Body of pancreas (tissue), 4 donors: Measurements from ENCODE around the gene OOEP. TPM values are rescaled to one million over a fixed set of nuclear protein-coding genes. Genes with fewer than 3 reads are reported as not detected.

Source experiments
- ATAC-seq: fragments of 150-250 bp; one replicate; pipeline ENCODE4 v1.9.1; 2016
- DNase-seq, 4 donors: peaks; one replicate each; pipeline ENCODE4 v3.0.0-alpha.2; 2019
- H3K27ac ChIP-seq, 4 donors: fragments of 200-600 bp; sonication (generic); 1 replicate in 3 of 4; 2 replicates in 1 of 4; pipeline versions ENCODE4 v1.5.1 to v1.6.1; 2016 to 2019; ENCODE audit warnings: mild to moderate bottlenecking in 1 of 4, mixed read lengths in 1 of 4, moderate library complexity in 1 of 4
- H3K27me3 ChIP-seq, 2 donors: fragments of 200-600 bp; sonication (generic); one replicate each; pipeline ENCODE4 v1.6.0; 2016; ENCODE audit warnings: mild to moderate bottlenecking in 1 of 2
- H3K36me3 ChIP-seq, 2 donors: fragments of 200-600 bp; sonication (generic); replicated peaks in 1 of 2; 2 replicates each; pipeline ENCODE4 v1.5.1; 2016; ENCODE audit warnings: low read depth in 2 of 2; ENCODE audit not compliant: insufficient read depth in 1 of 2
- H3K4me1 ChIP-seq: fragments of 200-600 bp; sonication (generic); one replicate; pipeline ENCODE4 v1.6.0; 2016
- H3K4me3 ChIP-seq, 2 donors: fragments of 200-600 bp; sonication (generic); 1 replicate in 1 of 2; 2 replicates in 1 of 2; pipeline ENCODE4 v1.5.1; 2016 to 2019
- H3K9me3 ChIP-seq, 3 donors: fragments of 200-600 bp; sonication (generic); 1 replicate in 2 of 3; 2 replicates in 1 of 3; pipeline ENCODE4 v1.5.1; 2016
- POLR2A ChIP-seq, 3 donors: fragments of 450-650 bp; IDR thresholded peaks; one replicate each; pipeline ENCODE4 v1.6.1; 2016; ENCODE audit warnings: antibody characterized with exemption in 3 of 3, mild to moderate bottlenecking in 2 of 3
- WGBS, 2 donors: methylation state at CpG; one replicate each; pipeline ENCODE4 v1.1.5; 2017; 5-methylcytosine and 5-hydroxymethylcytosine counted together
- intact Hi-C: fragments of 100-400 bp; cut with DNase I; formaldehyde crosslinking; loops from one replicate; pipeline ENCODE4 v1.15.1; 2023
- total RNA-seq, 2 donors: library from RNA; depleted of rRNA; stranded (reverse); fragments of >200 nt; gene quantifications; one replicate each; pipeline ENCODE4 v1.1.0, GENCODE V29; 2016
- TF ChIP-seq, protein P1 (sequence below), 7 experiments: fragments of 450-650 bp in 4 of 7; fragments of 200-600 bp in 3 of 7; sonication (generic) in 3 of 7; IDR thresholded peaks; one replicate each; pipeline ENCODE4 v1.5.1; 2016 to 2019; ENCODE audit warnings: antibody characterized with exemption in 7 of 7

The OOEP gene
- total RNA-seq, 2 donors from 2014 or later, result not detected

- no peak for DNase-seq
- no peak overlapping the region for H3K27ac ChIP-seq
- H3K36me3 ChIP-seq, result no peaks in the 10 kb centered on the region
- no peaks in the 10 kb centered on the region for H3K27me3 ChIP-seq
- no peak overlapping the region for H3K4me3 ChIP-seq
- no peaks in the 10 kb centered on the region for H3K4me1 ChIP-seq
- WGBS, 2 donors, result 73 to 82% methylated on average over 2 of the region's 2 CpGs
- no peaks in the 10 kb centered on the region for H3K9me3 ChIP-seq
- ATAC-seq, result no peak
- intact Hi-C loops, result no loop called here
- no peak for TF ChIP-seq POLR2A (IDR thresholded peaks at IDR 0.05)
- TF ChIP-seq, protein P1, sequence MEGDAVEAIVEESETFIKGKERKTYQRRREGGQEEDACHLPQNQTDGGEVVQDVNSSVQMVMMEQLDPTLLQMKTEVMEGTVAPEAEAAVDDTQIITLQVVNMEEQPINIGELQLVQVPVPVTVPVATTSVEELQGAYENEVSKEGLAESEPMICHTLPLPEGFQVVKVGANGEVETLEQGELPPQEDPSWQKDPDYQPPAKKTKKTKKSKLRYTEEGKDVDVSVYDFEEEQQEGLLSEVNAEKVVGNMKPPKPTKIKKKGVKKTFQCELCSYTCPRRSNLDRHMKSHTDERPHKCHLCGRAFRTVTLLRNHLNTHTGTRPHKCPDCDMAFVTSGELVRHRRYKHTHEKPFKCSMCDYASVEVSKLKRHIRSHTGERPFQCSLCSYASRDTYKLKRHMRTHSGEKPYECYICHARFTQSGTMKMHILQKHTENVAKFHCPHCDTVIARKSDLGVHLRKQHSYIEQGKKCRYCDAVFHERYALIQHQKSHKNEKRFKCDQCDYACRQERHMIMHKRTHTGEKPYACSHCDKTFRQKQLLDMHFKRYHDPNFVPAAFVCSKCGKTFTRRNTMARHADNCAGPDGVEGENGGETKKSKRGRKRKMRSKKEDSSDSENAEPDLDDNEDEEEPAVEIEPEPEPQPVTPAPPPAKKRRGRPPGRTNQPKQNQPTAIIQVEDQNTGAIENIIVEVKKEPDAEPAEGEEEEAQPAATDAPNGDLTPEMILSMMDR (IDR thresholded peaks at IDR 0.05), result no peak
These were observed 22.0 kb upstream of the OOEP start for GRCh38 chr6:73391675-73392074.

DNA sequence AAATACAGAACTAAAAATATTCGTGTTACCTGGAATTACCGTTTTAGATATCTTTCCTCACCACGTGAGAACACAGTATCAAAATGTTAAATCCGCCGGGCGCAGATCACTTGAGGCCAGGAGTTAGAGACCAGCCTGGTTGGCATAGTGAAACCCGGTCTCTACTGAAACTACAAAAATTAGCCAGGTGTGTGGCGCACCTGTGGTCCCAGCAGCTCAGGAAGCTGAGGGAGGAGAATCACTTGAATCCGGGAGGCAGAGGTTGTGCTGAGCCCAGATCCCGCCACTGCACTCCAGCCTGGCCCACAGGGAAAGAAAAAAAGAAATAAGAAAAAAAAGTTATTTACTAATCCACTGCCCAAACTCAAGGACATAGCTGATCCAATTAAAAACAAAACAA, 20.2 kb upstream of the OOEP start:
- 61 to 68% methylated on average over 10 of the region's 10 CpGs for WGBS, 2 donors

GRCh38 chr6:73388800-73389512, 19.3 kb upstream of the OOEP start:
- H3K4me3 ChIP-seq, result peak overlapping the region in 1 of 2 donors; percentile 24
- ATAC-seq (peak; percentile 83), DNase-seq (peak; percentile 52 to 59 (median 56))
- H3K36me3 ChIP-seq, result no peaks in the 10 kb centered on the region
- TF ChIP-seq, protein P1 (IDR thresholded peaks at IDR 0.05), result peak in 6 of 7 experiments; percentile 26 to 55 (median 48)
- peak; percentile 22 to 60 (median 44) for TF ChIP-seq POLR2A (IDR thresholded peaks at IDR 0.05)
- WGBS, 2 donors, result 1 to 4% methylated on average over 10 to 37 of the region's 38 CpGs
- intact Hi-C loops, result no loop called here
- H3K27ac ChIP-seq, result peak overlapping the region in 3 of 4 donors; percentile 49 to 76 (median 60)
- H3K9me3 ChIP-seq, result no peaks in the 10 kb centered on the region
- H3K27me3 ChIP-seq, result no peaks in the 10 kb centered on the region
- no peaks in the 10 kb centered on the region for H3K4me1 ChIP-seq

More for the DNA sequence above, 20.2 kb upstream of the OOEP start:
- DNase-seq, result peak in 1 of 4 donors; percentile 7
- Histone ChIP-seq H3K36me3 (no peaks in the 10 kb centered on the region), H3K27ac (no peak overlapping the region), H3K4me3 (no peak overlapping the region), H3K9me3 (no peaks in the 10 kb centered on the region), H3K27me3 (no peaks in the 10 kb centered on the region), H3K4me1 (no peaks in the 10 kb centered on the region)
- no peak for ATAC-seq
- intact Hi-C loops, result no loop called here
- no peak for TF ChIP-seq POLR2A (IDR thresholded peaks at IDR 0.05)
- TF ChIP-seq, protein P1 (IDR thresholded peaks at IDR 0.05), result no peak

DNA sequence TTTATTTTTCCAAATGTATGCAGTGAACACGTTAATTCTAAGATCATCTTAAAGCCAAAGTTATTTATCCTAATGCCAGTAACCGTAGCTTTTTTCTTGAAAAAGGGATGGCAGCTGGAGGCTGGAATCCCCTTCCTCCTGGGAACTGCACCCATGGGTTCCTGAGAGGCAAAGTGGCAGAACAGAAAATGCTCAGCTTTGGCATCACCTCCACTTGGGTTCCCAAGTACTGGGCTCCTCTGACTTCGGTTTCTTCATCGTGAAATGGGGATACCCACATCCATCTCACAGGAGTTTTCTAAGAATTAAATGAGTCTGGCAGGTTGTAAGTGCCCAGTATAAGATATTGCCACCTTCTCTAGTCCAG, 18.7 kb upstream of the OOEP start:
- Histone ChIP-seq H3K4me3 (peak overlapping the region in 1 of 2 donors; percentile 24), H3K9me3 (no peaks in the 10 kb centered on the region), H3K27me3 (no peaks in the 10 kb centered on the region), H3K27ac (peak overlapping the region in 2 of 4 donors; percentile 60 to 76), H3K4me1 (no peaks in the 10 kb centered on the region), H3K36me3 (no peaks in the 10 kb centered on the region)
- no peak for DNase-seq
- TF ChIP-seq, protein P1 (IDR thresholded peaks at IDR 0.05), result no peak
- no peak for TF ChIP-seq POLR2A (IDR thresholded peaks at IDR 0.05)
- no peak for ATAC-seq
- intact Hi-C loops, result no loop called here
- WGBS, 2 donors, result 29 to 31% methylated on average over 4 of the region's 4 CpGs
